Fibroblast of lung (primary cell): ENCODE measurements around the gene MAP6.

Source experiments
- CTCF ChIP-seq, 2 donors: IDR thresholded peaks in 1 of 2; conservative IDR thresholded peaks in 1 of 2; 1 replicate in 1 of 2; 2 replicates in 1 of 2; pipeline ENCODE4 v1.5.1; 2011 to 2012; ENCODE audit warnings: low read length in 2 of 2, control low read depth in 1 of 2, inconsistent platforms in 1 of 2, low read depth in 1 of 2, mild to moderate bottlenecking in 1 of 2
- EZH2 ChIP-seq: IDR thresholded peaks from 2 replicates; pipeline ENCODE4 v1.5.1; 2012; ENCODE audit warnings: low read length, control low read depth, mild to moderate bottlenecking; ENCODE audit errors: missing control alignments

- no peak for TF ChIP-seq CTCF (conservative IDR thresholded peaks at IDR 0.05 in 1 of 2, IDR thresholded peaks at IDR 0.05 in 1 of 2; ENCODE audit: low read depth in 1 of 2, low read length in 2 of 2)
- no peak for TF ChIP-seq EZH2
Measured at GRCh38 chr11:75568616-75569219, 100.1 kb downstream of the MAP6 start.
